HepG2 (cell line): ENCODE results near the gene GNG4. TPM values are rescaled to one million over a fixed set of nuclear protein-coding genes. Genes with fewer than 3 reads are reported as not detected.

Experiments
- DMAP1 ChIP-seq: IDR thresholded peaks from 2 replicates; pipeline ENCODE4 v1.6.1; 2016
- DR1 ChIP-seq: sonication (generic); formaldehyde crosslinking; IDR thresholded peaks from 2 replicates; pipeline ENCODE4 v1.8.0; 2021; ENCODE audit warnings: mild to moderate bottlenecking, missing genetic modification reagents, inconsistent platforms
- FIP1L1 ChIP-seq: fragments of 200-400 bp; formaldehyde crosslinking; IDR thresholded peaks from 2 replicates; pipeline ENCODE4 v1.6.1; 2018; ENCODE audit warnings: low read depth, mild to moderate bottlenecking, low read length, moderate library complexity, borderline replicate concordance; ENCODE audit not compliant: insufficient read depth
- LCORL ChIP-seq, 2 experiments: fragments of 450-650 bp in 1 of 2; sonication (generic) in 1 of 2; formaldehyde crosslinking in 1 of 2; IDR thresholded peaks; 2 replicates each; pipeline versions ENCODE4 v1.5.0 to v1.6.1; 2017 to 2020; ENCODE audit warnings: antibody characterized with exemption in 1 of 2, missing genetic modification reagents in 1 of 2
- PAWR ChIP-seq: sonication (generic); formaldehyde crosslinking; IDR thresholded peaks from 2 replicates; pipeline ENCODE4 v1.4.0; 2020; ENCODE audit warnings: missing genetic modification reagents, mild to moderate bottlenecking, borderline replicate concordance
- PRPF4 ChIP-seq: fragments of 200-400 bp; formaldehyde crosslinking; IDR thresholded peaks from 2 replicates; pipeline ENCODE4 v1.6.1; 2016; ENCODE audit warnings: low read length, low read depth; ENCODE audit not compliant: poor library complexity, severe bottlenecking
- ZKSCAN8 ChIP-seq: IDR thresholded peaks from 2 replicates; pipeline ENCODE4 v1.6.1; 2016; ENCODE audit warnings: borderline replicate concordance, missing genetic modification reagents, missing compliant biosample characterization
- ZNF230 ChIP-seq: sonication (generic); formaldehyde crosslinking; IDR thresholded peaks from 2 replicates; pipeline ENCODE4 v1.4.0; 2020; ENCODE audit warnings: mild to moderate bottlenecking, missing genetic modification reagents
- ZNF234 ChIP-seq: sonication (generic); formaldehyde crosslinking; conservative IDR thresholded peaks from 2 replicates; pipeline ENCODE4 v1.5.1; 2020; ENCODE audit warnings: mild to moderate bottlenecking, missing genetic modification reagents
- ZNF746 ChIP-seq: sonication (generic); formaldehyde crosslinking; IDR thresholded peaks from 2 replicates; pipeline ENCODE4 v1.8.0; 2022; ENCODE audit warnings: mild to moderate bottlenecking, missing genetic modification reagents
- polyA plus RNA-seq, 8 experiments: library from polyadenylated mRNA; depleted of rRNA in 3 of 8; stranded (reverse) in 7 of 8; unstranded in 1 of 8; fragments of >200 nt; fragmentation: Illumina TruSeq in 4 of 8; extraction: Trizol in 4 of 8; gene quantifications; 2 replicates each; pipeline versions ENCODE4 v1.2.1 to v1.2.3, GENCODE V29; 2011 to 2016; ENCODE audit warnings: low read depth in 4 of 8, missing spikeins in 1 of 8, mixed read lengths in 1 of 8; ENCODE audit not compliant: insufficient read depth in 1 of 8
- total RNA-seq, 5 experiments: library from RNA; depleted of rRNA; stranded (reverse); fragments of >200 nt; fragmentation: Illumina TruSeq; extraction: Trizol; gene quantifications; 2 replicates each; pipeline ENCODE4 v1.2.3, GENCODE V29; 2016; ENCODE audit warnings: low read depth in 1 of 5
- TF ChIP-seq, protein P1 (sequence below): sonication (generic); formaldehyde crosslinking; IDR thresholded peaks from 2 replicates; pipeline ENCODE4 v1.4.0; 2020; ENCODE audit warnings: missing genetic modification reagents, mild to moderate bottlenecking, borderline replicate concordance
- TF ChIP-seq, protein P2 (sequence below): sonication (generic); formaldehyde crosslinking; conservative IDR thresholded peaks from 2 replicates; pipeline ENCODE4 v1.4.0; 2020; ENCODE audit warnings: missing genetic modification reagents
- TF ChIP-seq, protein P3 (sequence below): sonication (generic); formaldehyde crosslinking; IDR thresholded peaks from 2 replicates; pipeline ENCODE4 v1.4.0; 2020; ENCODE audit warnings: mild to moderate bottlenecking, missing genetic modification reagents, borderline replicate concordance
- TF ChIP-seq, protein P4 (sequence below): sonication (generic); formaldehyde crosslinking; IDR thresholded peaks from 2 replicates; pipeline ENCODE4 v1.8.1; 2023; ENCODE audit warnings: mild to moderate bottlenecking, missing genetic modification reagents, borderline replicate concordance
- TF ChIP-seq, protein P5 (sequence below): sonication (generic); formaldehyde crosslinking; conservative IDR thresholded peaks from 2 replicates; pipeline ENCODE4 v1.8.1; 2023; ENCODE audit warnings: missing genetic modification reagents

GNG4 gene
- total and polyA plus RNA-seq, 2 of the 13 experiments (the other 11 are each of a cell fraction or from before 2014, with no cell fraction given): 27.1 to 69.5 TPM

DNA sequence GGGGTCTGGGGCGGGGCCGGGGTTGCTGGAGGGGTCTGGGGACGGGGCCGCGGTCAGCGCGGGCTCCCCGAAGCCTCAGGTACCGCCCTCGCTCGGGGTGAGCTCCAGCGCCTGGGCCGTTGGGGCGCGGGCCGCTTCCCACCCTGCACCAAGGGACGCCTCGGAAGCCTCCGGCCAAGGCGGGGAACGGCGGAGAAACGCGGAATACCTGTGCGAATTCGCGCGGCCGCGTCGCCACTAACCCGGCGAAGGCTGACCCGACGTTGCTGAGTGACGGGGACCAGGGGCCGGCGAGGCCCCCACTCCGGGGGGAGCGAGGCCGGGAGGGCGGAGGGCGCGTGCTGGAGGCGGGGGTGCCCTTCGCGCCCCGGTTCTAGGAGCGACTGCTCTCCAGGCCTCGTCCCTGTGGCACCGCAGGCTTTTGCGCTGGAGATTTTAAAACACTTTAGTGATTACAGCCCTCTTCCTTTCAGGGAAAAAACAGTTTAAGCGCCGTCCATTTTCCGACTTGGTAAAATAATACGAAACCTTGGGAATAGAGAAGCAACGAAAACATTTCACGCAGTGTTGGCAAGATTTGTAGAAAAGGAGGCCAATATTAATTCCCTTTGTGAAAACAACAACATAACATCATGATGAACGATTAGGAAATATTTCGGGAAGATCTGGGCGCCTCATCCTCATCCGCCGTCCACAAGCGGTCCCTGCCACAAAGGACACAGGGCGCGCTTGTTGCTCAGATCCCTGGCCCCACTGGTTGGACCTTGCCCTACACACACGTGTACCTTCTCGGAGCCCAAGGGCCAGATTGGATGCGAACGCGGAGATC is 971 bp upstream of the GNG4 start (continued):
- TF ChIP-seq, protein P1, sequence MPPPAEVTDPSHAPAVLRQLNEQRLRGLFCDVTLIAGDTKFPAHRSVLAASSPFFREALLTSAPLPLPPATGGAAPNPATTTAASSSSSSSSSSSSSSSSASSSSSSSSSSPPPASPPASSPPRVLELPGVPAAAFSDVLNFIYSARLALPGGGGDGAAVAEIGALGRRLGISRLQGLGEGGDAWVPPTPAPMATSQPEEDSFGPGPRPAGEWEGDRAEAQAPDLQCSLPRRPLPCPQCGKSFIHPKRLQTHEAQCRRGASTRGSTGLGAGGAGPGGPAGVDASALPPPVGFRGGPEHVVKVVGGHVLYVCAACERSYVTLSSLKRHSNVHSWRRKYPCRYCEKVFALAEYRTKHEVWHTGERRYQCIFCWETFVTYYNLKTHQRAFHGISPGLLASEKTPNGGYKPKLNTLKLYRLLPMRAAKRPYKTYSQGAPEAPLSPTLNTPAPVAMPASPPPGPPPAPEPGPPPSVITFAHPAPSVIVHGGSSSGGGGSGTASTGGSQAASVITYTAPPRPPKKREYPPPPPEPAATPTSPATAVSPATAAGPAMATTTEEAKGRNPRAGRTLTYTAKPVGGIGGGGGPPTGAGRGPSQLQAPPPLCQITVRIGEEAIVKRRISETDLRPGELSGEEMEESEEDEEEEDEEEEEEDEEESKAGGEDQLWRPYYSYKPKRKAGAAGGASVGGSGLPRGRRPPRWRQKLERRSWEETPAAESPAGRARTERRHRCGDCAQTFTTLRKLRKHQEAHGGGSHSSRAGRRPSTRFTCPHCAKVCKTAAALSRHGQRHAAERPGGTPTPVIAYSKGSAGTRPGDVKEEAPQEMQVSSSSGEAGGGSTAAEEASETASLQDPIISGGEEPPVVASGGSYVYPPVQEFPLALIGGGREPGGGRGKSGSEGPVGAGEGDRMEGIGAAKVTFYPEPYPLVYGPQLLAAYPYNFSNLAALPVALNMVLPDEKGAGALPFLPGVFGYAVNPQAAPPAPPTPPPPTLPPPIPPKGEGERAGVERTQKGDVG (CRISPR knock-in tag): no peak
- TF ChIP-seq, protein P2, sequence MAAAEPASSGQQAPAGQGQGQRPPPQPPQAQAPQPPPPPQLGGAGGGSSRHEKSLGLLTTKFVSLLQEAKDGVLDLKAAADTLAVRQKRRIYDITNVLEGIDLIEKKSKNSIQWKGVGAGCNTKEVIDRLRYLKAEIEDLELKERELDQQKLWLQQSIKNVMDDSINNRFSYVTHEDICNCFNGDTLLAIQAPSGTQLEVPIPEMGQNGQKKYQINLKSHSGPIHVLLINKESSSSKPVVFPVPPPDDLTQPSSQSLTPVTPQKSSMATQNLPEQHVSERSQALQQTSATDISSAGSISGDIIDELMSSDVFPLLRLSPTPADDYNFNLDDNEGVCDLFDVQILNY (CRISPR knock-in tag): 0 out of 2 replicates have a peak, but pooled peaks have one; percentile 39
- TF ChIP-seq, protein P3, sequence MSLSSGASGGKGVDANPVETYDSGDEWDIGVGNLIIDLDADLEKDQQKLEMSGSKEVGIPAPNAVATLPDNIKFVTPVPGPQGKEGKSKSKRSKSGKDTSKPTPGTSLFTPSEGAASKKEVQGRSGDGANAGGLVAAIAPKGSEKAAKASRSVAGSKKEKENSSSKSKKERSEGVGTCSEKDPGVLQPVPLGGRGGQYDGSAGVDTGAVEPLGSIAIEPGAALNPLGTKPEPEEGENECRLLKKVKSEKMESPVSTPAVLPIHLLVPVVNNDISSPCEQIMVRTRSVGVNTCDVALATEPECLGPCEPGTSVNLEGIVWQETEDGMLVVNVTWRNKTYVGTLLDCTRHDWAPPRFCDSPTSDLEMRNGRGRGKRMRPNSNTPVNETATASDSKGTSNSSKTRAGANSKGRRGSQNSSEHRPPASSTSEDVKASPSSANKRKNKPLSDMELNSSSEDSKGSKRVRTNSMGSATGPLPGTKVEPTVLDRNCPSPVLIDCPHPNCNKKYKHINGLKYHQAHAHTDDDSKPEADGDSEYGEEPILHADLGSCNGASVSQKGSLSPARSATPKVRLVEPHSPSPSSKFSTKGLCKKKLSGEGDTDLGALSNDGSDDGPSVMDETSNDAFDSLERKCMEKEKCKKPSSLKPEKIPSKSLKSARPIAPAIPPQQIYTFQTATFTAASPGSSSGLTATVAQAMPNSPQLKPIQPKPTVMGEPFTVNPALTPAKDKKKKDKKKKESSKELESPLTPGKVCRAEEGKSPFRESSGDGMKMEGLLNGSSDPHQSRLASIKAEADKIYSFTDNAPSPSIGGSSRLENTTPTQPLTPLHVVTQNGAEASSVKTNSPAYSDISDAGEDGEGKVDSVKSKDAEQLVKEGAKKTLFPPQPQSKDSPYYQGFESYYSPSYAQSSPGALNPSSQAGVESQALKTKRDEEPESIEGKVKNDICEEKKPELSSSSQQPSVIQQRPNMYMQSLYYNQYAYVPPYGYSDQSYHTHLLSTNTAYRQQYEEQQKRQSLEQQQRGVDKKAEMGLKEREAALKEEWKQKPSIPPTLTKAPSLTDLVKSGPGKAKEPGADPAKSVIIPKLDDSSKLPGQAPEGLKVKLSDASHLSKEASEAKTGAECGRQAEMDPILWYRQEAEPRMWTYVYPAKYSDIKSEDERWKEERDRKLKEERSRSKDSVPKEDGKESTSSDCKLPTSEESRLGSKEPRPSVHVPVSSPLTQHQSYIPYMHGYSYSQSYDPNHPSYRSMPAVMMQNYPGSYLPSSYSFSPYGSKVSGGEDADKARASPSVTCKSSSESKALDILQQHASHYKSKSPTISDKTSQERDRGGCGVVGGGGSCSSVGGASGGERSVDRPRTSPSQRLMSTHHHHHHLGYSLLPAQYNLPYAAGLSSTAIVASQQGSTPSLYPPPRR (CRISPR knock-in tag): peak; percentile 81
- TF ChIP-seq, protein P4, sequence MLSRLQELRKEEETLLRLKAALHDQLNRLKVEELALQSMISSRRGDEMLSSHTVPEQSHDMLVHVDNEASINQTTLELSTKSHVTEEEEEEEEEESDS (CRISPR knock-in tag): no peak
- TF ChIP-seq DMAP1 (CRISPR knock-in tag) (peak; percentile 98), ZNF746 (CRISPR knock-in tag) (no peak; the same call in 1 of the 2 replicates), DR1 (CRISPR knock-in tag) (peak; percentile 61; the same call in 1 of the 2 replicates), ZNF230 (CRISPR knock-in tag) (peak; percentile 17; the same call in 1 of the 2 replicates), PRPF4 (no peak), FIP1L1 (no peak), PAWR (CRISPR knock-in tag) (no peak), ZKSCAN8 (peak; percentile 82; the same call in 1 of the 2 replicates), LCORL (IDR thresholded peaks at IDR 0.05) (no peak), LCORL (CRISPR knock-in tag; IDR thresholded peaks at IDR 0.05) (peak; percentile 76; the same call in 1 of the 2 replicates), ZNF234 (no peak)
- TF ChIP-seq, protein P5, sequence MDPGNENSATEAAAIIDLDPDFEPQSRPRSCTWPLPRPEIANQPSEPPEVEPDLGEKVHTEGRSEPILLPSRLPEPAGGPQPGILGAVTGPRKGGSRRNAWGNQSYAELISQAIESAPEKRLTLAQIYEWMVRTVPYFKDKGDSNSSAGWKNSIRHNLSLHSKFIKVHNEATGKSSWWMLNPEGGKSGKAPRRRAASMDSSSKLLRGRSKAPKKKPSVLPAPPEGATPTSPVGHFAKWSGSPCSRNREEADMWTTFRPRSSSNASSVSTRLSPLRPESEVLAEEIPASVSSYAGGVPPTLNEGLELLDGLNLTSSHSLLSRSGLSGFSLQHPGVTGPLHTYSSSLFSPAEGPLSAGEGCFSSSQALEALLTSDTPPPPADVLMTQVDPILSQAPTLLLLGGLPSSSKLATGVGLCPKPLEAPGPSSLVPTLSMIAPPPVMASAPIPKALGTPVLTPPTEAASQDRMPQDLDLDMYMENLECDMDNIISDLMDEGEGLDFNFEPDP (CRISPR knock-in tag): no peak
